ENCODE data around the gene AFG1L.

DNA sequence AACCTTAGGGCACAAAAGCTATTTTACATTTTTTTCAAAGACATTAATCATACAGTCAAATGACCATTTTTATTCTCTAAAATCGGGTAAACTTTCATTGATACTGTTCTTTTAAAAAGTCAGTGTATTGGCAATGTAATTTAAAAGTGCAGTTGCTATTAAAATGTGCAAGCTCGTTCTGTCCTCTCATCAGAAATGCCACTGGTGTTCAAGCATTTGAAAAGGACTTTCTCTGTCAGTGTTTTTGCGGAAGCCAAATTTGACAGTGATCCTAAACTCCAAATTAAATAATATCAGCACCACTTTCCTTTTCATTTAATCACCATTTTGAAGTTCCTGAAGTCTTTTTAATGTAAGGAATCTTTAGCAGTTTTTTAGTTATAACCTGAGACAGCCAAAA lies 69.6 kb downstream of the AFG1L start:
- TF ChIP-seq, protein P1, sequence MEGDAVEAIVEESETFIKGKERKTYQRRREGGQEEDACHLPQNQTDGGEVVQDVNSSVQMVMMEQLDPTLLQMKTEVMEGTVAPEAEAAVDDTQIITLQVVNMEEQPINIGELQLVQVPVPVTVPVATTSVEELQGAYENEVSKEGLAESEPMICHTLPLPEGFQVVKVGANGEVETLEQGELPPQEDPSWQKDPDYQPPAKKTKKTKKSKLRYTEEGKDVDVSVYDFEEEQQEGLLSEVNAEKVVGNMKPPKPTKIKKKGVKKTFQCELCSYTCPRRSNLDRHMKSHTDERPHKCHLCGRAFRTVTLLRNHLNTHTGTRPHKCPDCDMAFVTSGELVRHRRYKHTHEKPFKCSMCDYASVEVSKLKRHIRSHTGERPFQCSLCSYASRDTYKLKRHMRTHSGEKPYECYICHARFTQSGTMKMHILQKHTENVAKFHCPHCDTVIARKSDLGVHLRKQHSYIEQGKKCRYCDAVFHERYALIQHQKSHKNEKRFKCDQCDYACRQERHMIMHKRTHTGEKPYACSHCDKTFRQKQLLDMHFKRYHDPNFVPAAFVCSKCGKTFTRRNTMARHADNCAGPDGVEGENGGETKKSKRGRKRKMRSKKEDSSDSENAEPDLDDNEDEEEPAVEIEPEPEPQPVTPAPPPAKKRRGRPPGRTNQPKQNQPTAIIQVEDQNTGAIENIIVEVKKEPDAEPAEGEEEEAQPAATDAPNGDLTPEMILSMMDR (IDR thresholded peaks at IDR 0.05) = no peak
- TF ChIP-seq EP300 (IDR thresholded peaks at IDR 0.05; ENCODE audit: borderline replicate concordance in 1 of 2, low read depth in 1 of 2, low read length in 1 of 2) (no peak), POLR2AphosphoS5 (IDR thresholded peaks at IDR 0.05; ENCODE audit: low read depth, low read length) (no peak), NFIC (IDR thresholded peaks at IDR 0.05; ENCODE audit: borderline replicate concordance) (no peak), YY1 (IDR thresholded peaks at IDR 0.05; ENCODE audit: low read depth) (no peak), RAD21 (IDR thresholded peaks at IDR 0.05; ENCODE audit: low read length) (no peak), SIN3A (IDR thresholded peaks at IDR 0.05; ENCODE audit: borderline replicate concordance, low read depth, low read length) (no peak)

Measured in SK-N-SH (cell line).